HEK293T (cell line): ENCODE data around the gene LIPH.

Experiments used
- CTCF ChIA-PET: fragments of 350-600 bp; formaldehyde crosslinking; extraction: SDS; loops from one replicate; lab custom pipeline; 2021; ENCODE audit warnings: antibody characterized with exemption, inconsistent platforms; lab: Yijun Ruan, JAX
- POLR2A ChIA-PET: fragments of 350-600 bp; formaldehyde crosslinking; extraction: SDS; loops from one replicate; lab custom pipeline; 2020; ENCODE audit warnings: antibody characterized with exemption, inconsistent platforms; lab: Yijun Ruan, JAX
- DNase-seq: peaks from one replicate; pipeline ENCODE4 v3.0.0; 2012; ENCODE audit warnings: mixed read lengths; ENCODE audit errors: extremely low spot score
- ARNT ChIP-seq: fragments of 450-650 bp; IDR thresholded peaks from 2 replicates; pipeline ENCODE4 v1.6.1; 2017; ENCODE audit warnings: mild to moderate bottlenecking
- BHLHE40 ChIP-seq: fragments of 450-650 bp; IDR thresholded peaks from 2 replicates; pipeline ENCODE4 v1.6.1; 2016; ENCODE audit warnings: mild to moderate bottlenecking, moderate library complexity, borderline replicate concordance
- CTBP1 ChIP-seq: fragments of 450-650 bp; IDR thresholded peaks from 2 replicates; pipeline ENCODE4 v1.6.1; 2016; ENCODE audit warnings: borderline replicate concordance
- ELF4 ChIP-seq: fragments of 450-650 bp; IDR thresholded peaks from 2 replicates; pipeline ENCODE4 v1.6.1; 2017; ENCODE audit warnings: antibody characterized with exemption
- FOXA1 ChIP-seq: fragments of 450-650 bp; IDR thresholded peaks from 2 replicates; pipeline ENCODE4 v1.6.1; 2016; ENCODE audit warnings: mild to moderate bottlenecking
- FOXK2 ChIP-seq: fragments of 450-650 bp; IDR thresholded peaks from 2 replicates; pipeline ENCODE4 v1.6.1; 2016; ENCODE audit warnings: mild to moderate bottlenecking
- FOXM1 ChIP-seq: fragments of 450-650 bp; IDR thresholded peaks from 2 replicates; pipeline ENCODE4 v1.6.1; 2017; ENCODE audit warnings: mild to moderate bottlenecking, borderline replicate concordance
- HDGF ChIP-seq: fragments of 450-650 bp; IDR thresholded peaks from 2 replicates; pipeline ENCODE4 v1.6.1; 2017; ENCODE audit warnings: antibody characterized with exemption, borderline replicate concordance
- L3MBTL2 ChIP-seq: fragments of 450-650 bp; conservative IDR thresholded peaks from 2 replicates; pipeline ENCODE4 v1.6.1; 2016; ENCODE audit warnings: mild to moderate bottlenecking
- LEF1 ChIP-seq: fragments of 450-650 bp; IDR thresholded peaks from 2 replicates; pipeline ENCODE4 v1.6.1; 2017; ENCODE audit warnings: mild to moderate bottlenecking, borderline replicate concordance
- NFRKB ChIP-seq: fragments of 450-650 bp; IDR thresholded peaks from 2 replicates; pipeline ENCODE4 v1.6.1; 2016; ENCODE audit warnings: mild to moderate bottlenecking, moderate library complexity
- SP1 ChIP-seq: fragments of 450-650 bp; IDR thresholded peaks from 2 replicates; pipeline ENCODE4 v1.6.1; 2017
- SUZ12 ChIP-seq: fragments of 450-650 bp; IDR thresholded peaks from 2 replicates; pipeline ENCODE4 v1.6.1; 2016; ENCODE audit warnings: mild to moderate bottlenecking
- TARDBP ChIP-seq: fragments of 450-650 bp; IDR thresholded peaks from 2 replicates; pipeline ENCODE4 v1.6.1; 2016
- ZNF384 ChIP-seq: fragments of 450-650 bp; IDR thresholded peaks from 2 replicates; pipeline ENCODE4 v1.6.1; 2016
- TF ChIP-seq, protein P1 (sequence below): fragments of 450-650 bp; IDR thresholded peaks from 2 replicates; pipeline ENCODE4 v1.6.1; 2016

The LIPH gene

GRCh38 chr3:185585518-185585858, 33.1 kb upstream of the LIPH start:
- ChIA-PET CTCF (interaction anchor here (1.7 kb wide), 1 partner anchor 10 kb away, joined by 7 read pairs; no protein-coding TSS in a partner anchor), POLR2A (interaction anchor here (1.0 to 2.1 kb wide), 7 partner anchors 11 to 96 kb away, joined by 3 to 17 read pairs (median 5); partner anchors contain the start of gene LIPH)
- no peak for TF ChIP-seq SP1
- no peak for TF ChIP-seq CTBP1
- no peak for TF ChIP-seq FOXK2
- TF ChIP-seq FOXA1: no peak
- TF ChIP-seq NFRKB: no peak
- no peak for TF ChIP-seq ELF4
- TF ChIP-seq HDGF: no peak
- TF ChIP-seq TARDBP: no peak
- TF ChIP-seq BHLHE40: no peak
- no peak for TF ChIP-seq LEF1
- TF ChIP-seq ARNT: no peak
- TF ChIP-seq, protein P1, sequence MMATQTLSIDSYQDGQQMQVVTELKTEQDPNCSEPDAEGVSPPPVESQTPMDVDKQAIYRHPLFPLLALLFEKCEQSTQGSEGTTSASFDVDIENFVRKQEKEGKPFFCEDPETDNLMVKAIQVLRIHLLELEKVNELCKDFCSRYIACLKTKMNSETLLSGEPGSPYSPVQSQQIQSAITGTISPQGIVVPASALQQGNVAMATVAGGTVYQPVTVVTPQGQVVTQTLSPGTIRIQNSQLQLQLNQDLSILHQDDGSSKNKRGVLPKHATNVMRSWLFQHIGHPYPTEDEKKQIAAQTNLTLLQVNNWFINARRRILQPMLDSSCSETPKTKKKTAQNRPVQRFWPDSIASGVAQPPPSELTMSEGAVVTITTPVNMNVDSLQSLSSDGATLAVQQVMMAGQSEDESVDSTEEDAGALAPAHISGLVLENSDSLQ: no peak
- TF ChIP-seq FOXM1: no peak
- no peak for TF ChIP-seq SUZ12
- no peak; the same call in 1 of the 2 replicates for TF ChIP-seq L3MBTL2
- TF ChIP-seq ZNF384: no peak
- DNase-seq: no peak

- no peak for TF ChIP-seq SP1
- TF ChIP-seq NFRKB: no peak
- no peak for TF ChIP-seq SUZ12
- TF ChIP-seq L3MBTL2: no peak
- TF ChIP-seq FOXA1: no peak
- TF ChIP-seq, protein P1: no peak
- TF ChIP-seq CTBP1: no peak
- TF ChIP-seq LEF1: no peak
- no peak for TF ChIP-seq TARDBP
- no peak for TF ChIP-seq FOXM1
- TF ChIP-seq FOXK2: no peak
- no peak for TF ChIP-seq ARNT
- no peak for TF ChIP-seq ELF4
- no peak for TF ChIP-seq BHLHE40
- no peak for TF ChIP-seq HDGF
- no peak for TF ChIP-seq ZNF384
- CTCF ChIA-PET: interaction anchor here (0.5 to 0.9 kb wide), 2 partner anchors 124 to 739 kb away, joined by 3 read pairs; no protein-coding TSS in a partner anchor
- DNase-seq: no peak
- POLR2A ChIA-PET: no interaction called here
These were observed 32.3 kb upstream of the LIPH start for GRCh38 chr3:185584686-185585085.

DNA sequence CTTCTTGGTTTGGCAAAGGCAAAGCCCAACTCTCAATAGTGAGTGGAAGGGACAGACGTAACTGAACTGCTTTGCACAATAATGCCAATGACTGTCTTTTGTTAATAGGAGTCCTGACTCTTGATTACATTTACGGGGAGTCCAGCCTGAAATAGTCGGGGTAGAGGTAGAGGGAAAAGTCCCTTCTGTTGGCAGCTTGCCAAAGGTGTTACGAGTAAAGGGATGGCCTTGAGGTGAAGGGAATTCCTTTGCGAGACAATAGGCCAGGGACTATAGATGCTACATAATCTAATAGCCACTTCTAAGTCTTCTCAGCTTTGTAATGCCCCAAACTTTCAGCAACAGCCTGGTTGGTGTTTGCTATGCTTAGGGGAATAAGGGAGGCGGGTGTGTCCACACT, 31.5 kb upstream of the LIPH start:
- no peak for DNase-seq
- ChIA-PET POLR2A (no interaction called here), CTCF (interaction anchor here (0.9 kb wide), 1 partner anchor 739 kb away, joined by 3 read pairs; no protein-coding TSS in a partner anchor)
- TF ChIP-seq NFRKB (no peak), L3MBTL2 (no peak), FOXM1 (no peak), TARDBP (no peak), ELF4 (no peak), FOXA1 (no peak), BHLHE40 (no peak), SUZ12 (no peak), ARNT (no peak), HDGF (no peak), SP1 (no peak), ZNF384 (no peak)
- TF ChIP-seq, protein P1: no peak

- DNase-seq: no peak
- TF ChIP-seq, protein P1: no peak; the same call in 1 of the 2 replicates
- TF ChIP-seq SUZ12 (no peak), SP1 (no peak), FOXA1 (no peak), HDGF (no peak), LEF1 (no peak), BHLHE40 (no peak), L3MBTL2 (no peak), FOXK2 (no peak), TARDBP (no peak), ZNF384 (no peak), NFRKB (no peak), ELF4 (no peak), FOXM1 (no peak), ARNT (no peak)
- ChIA-PET POLR2A (no interaction called here), CTCF (no interaction called here)
These were observed 30.5 kb upstream of the LIPH start for GRCh38 chr3:185582871-185583270.

- POLR2A ChIA-PET: no interaction called here
- no peak for DNase-seq
- TF ChIP-seq L3MBTL2: no peak
- TF ChIP-seq ZNF384: no peak
These were observed 29.8 kb upstream of the LIPH start for GRCh38 chr3:185582236-185582635.

More at GRCh38 chr3:185582236-185582635, 29.8 kb upstream of the LIPH start:
- CTCF ChIA-PET: no interaction called here
